ENCODE data around the gene ARL8A. TPM values are rescaled to one million over a fixed set of nuclear protein-coding genes. Genes with fewer than 3 reads are reported as not detected.

The ARL8A gene
- total and polyA plus RNA-seq, 2 of the 4 experiments (the other 2 are of a cell fraction) = 18.1 to 30.7 TPM

DNA sequence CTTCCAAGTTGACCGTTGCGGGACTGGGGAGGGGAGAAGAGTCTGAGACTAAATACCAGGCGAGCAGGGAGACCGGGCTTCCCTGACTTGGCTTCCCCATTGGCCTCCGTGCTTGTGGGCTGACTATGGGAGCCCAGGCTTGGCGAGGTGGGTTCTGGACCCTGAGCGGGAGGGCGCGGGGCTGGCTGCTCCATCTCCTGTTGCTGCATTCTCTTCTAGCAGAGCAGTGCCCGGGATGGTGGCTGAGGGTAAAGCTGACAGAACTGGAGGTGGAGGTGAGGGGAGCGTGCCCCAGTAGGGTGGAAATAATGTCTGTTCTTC lies 49.8 kb upstream of the ARL8A start:
- no peaks in the 10 kb centered on the region for H3K4me1 ChIP-seq (ENCODE audit: control insufficient read depth, insufficient read depth, low read length)
- no peak overlapping the region for H2BK120ac ChIP-seq (ENCODE audit: low read depth, low read length)
- no peak overlapping the region for H2AK9ac ChIP-seq (replicated peaks; ENCODE audit: low read depth, low read length, poor library complexity)
- H3K27me3 ChIP-seq (ENCODE audit: control insufficient read depth, insufficient read depth, low read length) = peaks cover 64% of the 10 kb centered on the region
- no peak overlapping the region for H3K56ac ChIP-seq (ENCODE audit: extremely low read depth, insufficient read depth, low read length)
- H3K9me1 ChIP-seq (ENCODE audit: insufficient read depth, low read length) = no peaks in the 10 kb centered on the region
- H3K27ac ChIP-seq (ENCODE audit: insufficient read depth, low read length) = no peak overlapping the region
- H3K4me2 ChIP-seq (ENCODE audit: low read depth, low read length) = no peak overlapping the region
- H3K18ac ChIP-seq (ENCODE audit: low read depth, low read length) = no peak overlapping the region
- no peak overlapping the region for H3K9ac ChIP-seq (ENCODE audit: low read depth, low read length)
- BruUV-seq (replicated peaks) = no TSS peak
- H4K8ac ChIP-seq (ENCODE audit: low read depth in 2 of 2, low read length in 2 of 2) = no peak overlapping the region
- POLR2A ChIA-PET (ENCODE audit: unreplicated experiment) = no interaction called here
- no peaks in the 10 kb centered on the region for H3K79me1 ChIP-seq (ENCODE audit: low read depth in 1 of 2, low read length in 2 of 2)
- no peak overlapping the region for H2AK5ac ChIP-seq (ENCODE audit: low read depth, low read length)
- 39% methylated on average over 4 of the region's 11 CpGs; no CpG with 5 or more reads in 1 of the 2 experiments for WGBS, 2 experiments (ENCODE audit: extremely low coverage in 2 of 2, insufficient read length in 1 of 2)
- H2BK20ac ChIP-seq (ENCODE audit: low read depth, low read length) = no peak overlapping the region
- no peak overlapping the region for H4K5ac ChIP-seq (ENCODE audit: low read depth, low read length)
- H2AFZ ChIP-seq (replicated peaks; ENCODE audit: low read length, poor library complexity) = no peak overlapping the region
- H3K4me3 ChIP-seq (ENCODE audit: insufficient read depth, low read depth, low read length) = no peak overlapping the region
- dilution Hi-C loops (cut with HindIII; ENCODE audit: low sequenced_read_pairs, unreplicated experiment) (no loop called here), in situ Hi-C loops (cut with MboI; ENCODE audit: low sequenced_read_pairs) (no loop called here), intact Hi-C loops (cut with micrococcal nuclease) (no loop called here)
- H4K20me1 ChIP-seq (ENCODE audit: insufficient read depth, low read length) = peaks cover 3% of the 10 kb centered on the region; the same call in 1 of the 2 replicates
- ATAC-seq (ENCODE audit: low read depth) (no peak), DNase-seq (no peak)
- no peaks in the 10 kb centered on the region for H3K9me3 ChIP-seq (ENCODE audit: control insufficient read depth, insufficient read depth, low read length)
- CTCF ChIA-PET = interaction anchor here (2.3 kb wide), 1 partner anchor 121 kb away, joined by 18 read pairs; no protein-coding TSS in a partner anchor
- no peak overlapping the region for H4K91ac ChIP-seq (ENCODE audit: insufficient read depth, low read depth, low read length)
- H3K36me3 ChIP-seq (ENCODE audit: control insufficient read depth, insufficient read depth, low read length) = no peaks in the 10 kb centered on the region
- no peak overlapping the region for H2BK15ac ChIP-seq (ENCODE audit: low read depth, low read length)
- no peak for TF ChIP-seq RFX5 (IDR thresholded peaks at IDR 0.05; ENCODE audit: low read depth, low read length)
- no peak for TF ChIP-seq RAD21 (IDR thresholded peaks at IDR 0.05; ENCODE audit: low read length)
- no peak for TF ChIP-seq NFE2L2 (IDR thresholded peaks at IDR 0.05; ENCODE audit: low read depth, low read length)
- TF ChIP-seq POLR2A (IDR thresholded peaks at IDR 0.05; ENCODE audit: low read depth, low read length) = no peak
- no peak for TF ChIP-seq RCOR1 (IDR thresholded peaks at IDR 0.05; ENCODE audit: insufficient replicate concordance, low read length)
- no peak for TF ChIP-seq FOS (IDR thresholded peaks at IDR 0.05; ENCODE audit: low read depth, low read length)
- TF ChIP-seq MXI1 (IDR thresholded peaks at IDR 0.05; ENCODE audit: borderline replicate concordance, low read depth, low read length) = no peak
- TF ChIP-seq MAZ (IDR thresholded peaks at IDR 0.05; ENCODE audit: borderline replicate concordance, low read depth, low read length) = no peak
- no peak for TF ChIP-seq CTCF (conservative IDR thresholded peaks at IDR 0.05; ENCODE audit: low read depth, low read length)
- no peak for TF ChIP-seq USF2 (IDR thresholded peaks at IDR 0.05; ENCODE audit: low read depth, low read length)
- TF ChIP-seq CEBPB (IDR thresholded peaks at IDR 0.05; ENCODE audit: low read depth, low read length) = no peak
- H3K14ac ChIP-seq (replicated peaks; ENCODE audit: low read depth, low read length) = no peak overlapping the region
- no peak overlapping the region for H2BK5ac ChIP-seq (ENCODE audit: low read depth, low read length, poor library complexity, severe bottlenecking)
- H3K23ac ChIP-seq (ENCODE audit: low read depth, low read length) = no peak overlapping the region
- no peak overlapping the region for H3K4ac ChIP-seq (ENCODE audit: low read depth, low read length)

Data from IMR-90 (cell line).